Liver (tissue), 3 donors: ENCODE measurements around the gene CAMKK1.

Experiments used
- GABPA ChIP-seq, 2 donors: IDR thresholded peaks in 1 of 2; conservative IDR thresholded peaks in 1 of 2; 2 replicates each; pipeline ENCODE4 v1.6.1; 2016; ENCODE audit warnings: antibody characterized with exemption in 2 of 2, mild to moderate bottlenecking in 1 of 2, moderate library complexity in 1 of 2
- JUND ChIP-seq, 2 donors: IDR thresholded peaks; 2 replicates each; pipeline ENCODE4 v1.6.1; 2016; ENCODE audit warnings: antibody characterized with exemption in 2 of 2
- RXRA ChIP-seq, 2 donors: IDR thresholded peaks; 2 replicates each; pipeline ENCODE4 v1.6.1; 2017 to 2018; ENCODE audit warnings: antibody characterized with exemption in 2 of 2, mild to moderate bottlenecking in 1 of 2
- TF ChIP-seq, protein P1 (sequence below): fragments of 150-350 bp; IDR thresholded peaks from 2 replicates; pipeline ENCODE4 v1.5.1; 2017; ENCODE audit warnings: improper control_type of control experiment, low read depth, low read length; ENCODE audit not compliant: missing input control
- TF ChIP-seq, protein P2 (sequence below): IDR thresholded peaks from 2 replicates; pipeline ENCODE4 v1.6.1; 2016; ENCODE audit warnings: antibody characterized with exemption
- donor health status: healthy.
- donor health status: healthy.

DNA sequence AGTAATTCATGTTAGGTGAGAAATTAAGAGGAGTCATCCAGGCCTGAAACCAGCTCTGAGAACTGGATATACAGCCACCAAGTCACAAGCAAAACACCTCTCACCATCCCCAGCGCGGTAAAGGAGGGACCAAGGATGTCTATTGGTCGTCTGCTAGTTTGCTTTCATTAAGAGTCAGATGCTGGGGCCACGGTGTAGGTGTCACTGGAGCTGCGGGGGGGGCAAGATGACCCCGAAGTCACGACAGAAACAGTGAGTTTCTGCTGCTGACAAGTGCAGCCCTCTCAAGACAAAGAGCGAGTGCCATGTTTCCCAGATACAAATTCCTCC lies 47.6 kb downstream of the CAMKK1 start:
- TF ChIP-seq JUND (IDR thresholded peaks at IDR 0.05) (no peak), GABPA (IDR thresholded peaks at IDR 0.05 in 1 of 2, conservative IDR thresholded peaks at IDR 0.05 in 1 of 2) (no peak), RXRA (IDR thresholded peaks at IDR 0.05) (no peak)
- TF ChIP-seq, protein P1, sequence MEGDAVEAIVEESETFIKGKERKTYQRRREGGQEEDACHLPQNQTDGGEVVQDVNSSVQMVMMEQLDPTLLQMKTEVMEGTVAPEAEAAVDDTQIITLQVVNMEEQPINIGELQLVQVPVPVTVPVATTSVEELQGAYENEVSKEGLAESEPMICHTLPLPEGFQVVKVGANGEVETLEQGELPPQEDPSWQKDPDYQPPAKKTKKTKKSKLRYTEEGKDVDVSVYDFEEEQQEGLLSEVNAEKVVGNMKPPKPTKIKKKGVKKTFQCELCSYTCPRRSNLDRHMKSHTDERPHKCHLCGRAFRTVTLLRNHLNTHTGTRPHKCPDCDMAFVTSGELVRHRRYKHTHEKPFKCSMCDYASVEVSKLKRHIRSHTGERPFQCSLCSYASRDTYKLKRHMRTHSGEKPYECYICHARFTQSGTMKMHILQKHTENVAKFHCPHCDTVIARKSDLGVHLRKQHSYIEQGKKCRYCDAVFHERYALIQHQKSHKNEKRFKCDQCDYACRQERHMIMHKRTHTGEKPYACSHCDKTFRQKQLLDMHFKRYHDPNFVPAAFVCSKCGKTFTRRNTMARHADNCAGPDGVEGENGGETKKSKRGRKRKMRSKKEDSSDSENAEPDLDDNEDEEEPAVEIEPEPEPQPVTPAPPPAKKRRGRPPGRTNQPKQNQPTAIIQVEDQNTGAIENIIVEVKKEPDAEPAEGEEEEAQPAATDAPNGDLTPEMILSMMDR, result no peak
- TF ChIP-seq, protein P2, sequence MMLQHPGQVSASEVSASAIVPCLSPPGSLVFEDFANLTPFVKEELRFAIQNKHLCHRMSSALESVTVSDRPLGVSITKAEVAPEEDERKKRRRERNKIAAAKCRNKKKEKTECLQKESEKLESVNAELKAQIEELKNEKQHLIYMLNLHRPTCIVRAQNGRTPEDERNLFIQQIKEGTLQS, result no peak
